BJ (cell line): ENCODE data around the gene PPP1R9B. TPM values are rescaled to one million over a fixed set of nuclear protein-coding genes. Genes with fewer than 3 reads are reported as not detected.

Experiments
- CTCF ChIA-PET: fragments of 350-600 bp; formaldehyde crosslinking; extraction: SDS; loops from one replicate; lab custom pipeline; 2021; ENCODE audit warnings: antibody characterized with exemption, inconsistent platforms; lab: Yijun Ruan, JAX
- POLR2A ChIA-PET: fragments of 300-600 bp; sonication (Branson Sonifier 250); formaldehyde crosslinking; extraction: SDS; loops from one replicate; lab custom pipeline; 2021; ENCODE audit warnings: antibody characterized with exemption; lab: Charles Lee
- DNase-seq: peaks from one replicate; pipeline ENCODE4 v3.0.0-alpha.2; 2011; ENCODE audit warnings: low read depth
- H3K27me3 ChIP-seq: 2 replicates; pipeline ENCODE4 v1.6.0; 2011; ENCODE audit warnings: low read length; ENCODE audit not compliant: control insufficient read depth, insufficient read depth
- H3K36me3 ChIP-seq: 2 replicates; pipeline ENCODE4 v1.5.1; 2011; ENCODE audit warnings: low read length; ENCODE audit not compliant: control insufficient read depth, insufficient read depth
- H3K4me3 ChIP-seq: 2 replicates; pipeline ENCODE4 v1.5.1; 2011; ENCODE audit warnings: low read depth, mild to moderate bottlenecking, control low read depth, low read length
- polyA plus RNA-seq: library from polyadenylated mRNA; depleted of rRNA; stranded (reverse); fragments of >200 nt; gene quantifications from 2 replicates; pipeline ENCODE4 v1.2.3, GENCODE V29; 2011
- TF ChIP-seq, protein P1 (sequence below): IDR thresholded peaks from 2 replicates; pipeline ENCODE4 v1.5.1; 2011; ENCODE audit warnings: low read depth, mild to moderate bottlenecking, control low read depth, inconsistent platforms, low read length, moderate library complexity; ENCODE audit not compliant: insufficient read depth

PPP1R9B gene
- polyA plus RNA-seq, 1 experiment, result 17.2 TPM

- TF ChIP-seq, protein P1, sequence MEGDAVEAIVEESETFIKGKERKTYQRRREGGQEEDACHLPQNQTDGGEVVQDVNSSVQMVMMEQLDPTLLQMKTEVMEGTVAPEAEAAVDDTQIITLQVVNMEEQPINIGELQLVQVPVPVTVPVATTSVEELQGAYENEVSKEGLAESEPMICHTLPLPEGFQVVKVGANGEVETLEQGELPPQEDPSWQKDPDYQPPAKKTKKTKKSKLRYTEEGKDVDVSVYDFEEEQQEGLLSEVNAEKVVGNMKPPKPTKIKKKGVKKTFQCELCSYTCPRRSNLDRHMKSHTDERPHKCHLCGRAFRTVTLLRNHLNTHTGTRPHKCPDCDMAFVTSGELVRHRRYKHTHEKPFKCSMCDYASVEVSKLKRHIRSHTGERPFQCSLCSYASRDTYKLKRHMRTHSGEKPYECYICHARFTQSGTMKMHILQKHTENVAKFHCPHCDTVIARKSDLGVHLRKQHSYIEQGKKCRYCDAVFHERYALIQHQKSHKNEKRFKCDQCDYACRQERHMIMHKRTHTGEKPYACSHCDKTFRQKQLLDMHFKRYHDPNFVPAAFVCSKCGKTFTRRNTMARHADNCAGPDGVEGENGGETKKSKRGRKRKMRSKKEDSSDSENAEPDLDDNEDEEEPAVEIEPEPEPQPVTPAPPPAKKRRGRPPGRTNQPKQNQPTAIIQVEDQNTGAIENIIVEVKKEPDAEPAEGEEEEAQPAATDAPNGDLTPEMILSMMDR, result no peak
- Histone ChIP-seq H3K27me3 (no peaks in the 10 kb centered on the region), H3K36me3 (peaks cover 10% of the 10 kb centered on the region), H3K4me3 (no peak overlapping the region)
- ChIA-PET CTCF (interaction anchor here (1.1 to 9.0 kb wide), 14 partner anchors 9 to 183 kb away, joined by 3 to 53 read pairs (median 6); no protein-coding TSS in a partner anchor), POLR2A (no interaction called here)
- no peak for DNase-seq
Observed at GRCh38 chr17:50113624-50114320, 36.7 kb downstream of the PPP1R9B start.

GRCh38 chr17:50112694-50113093, 37.8 kb downstream of the PPP1R9B start:
- no peak overlapping the region for H3K4me3 ChIP-seq
- no peak for DNase-seq
- H3K36me3 ChIP-seq, result peaks cover 11% of the 10 kb centered on the region
- ChIA-PET CTCF (interaction anchor here (1.2 to 9.0 kb wide), 12 partner anchors 9 to 184 kb away, joined by 3 to 53 read pairs (median 8); no protein-coding TSS in a partner anchor), POLR2A (no interaction called here)
- TF ChIP-seq, protein P1, result no peak
- no peaks in the 10 kb centered on the region for H3K27me3 ChIP-seq

DNA sequence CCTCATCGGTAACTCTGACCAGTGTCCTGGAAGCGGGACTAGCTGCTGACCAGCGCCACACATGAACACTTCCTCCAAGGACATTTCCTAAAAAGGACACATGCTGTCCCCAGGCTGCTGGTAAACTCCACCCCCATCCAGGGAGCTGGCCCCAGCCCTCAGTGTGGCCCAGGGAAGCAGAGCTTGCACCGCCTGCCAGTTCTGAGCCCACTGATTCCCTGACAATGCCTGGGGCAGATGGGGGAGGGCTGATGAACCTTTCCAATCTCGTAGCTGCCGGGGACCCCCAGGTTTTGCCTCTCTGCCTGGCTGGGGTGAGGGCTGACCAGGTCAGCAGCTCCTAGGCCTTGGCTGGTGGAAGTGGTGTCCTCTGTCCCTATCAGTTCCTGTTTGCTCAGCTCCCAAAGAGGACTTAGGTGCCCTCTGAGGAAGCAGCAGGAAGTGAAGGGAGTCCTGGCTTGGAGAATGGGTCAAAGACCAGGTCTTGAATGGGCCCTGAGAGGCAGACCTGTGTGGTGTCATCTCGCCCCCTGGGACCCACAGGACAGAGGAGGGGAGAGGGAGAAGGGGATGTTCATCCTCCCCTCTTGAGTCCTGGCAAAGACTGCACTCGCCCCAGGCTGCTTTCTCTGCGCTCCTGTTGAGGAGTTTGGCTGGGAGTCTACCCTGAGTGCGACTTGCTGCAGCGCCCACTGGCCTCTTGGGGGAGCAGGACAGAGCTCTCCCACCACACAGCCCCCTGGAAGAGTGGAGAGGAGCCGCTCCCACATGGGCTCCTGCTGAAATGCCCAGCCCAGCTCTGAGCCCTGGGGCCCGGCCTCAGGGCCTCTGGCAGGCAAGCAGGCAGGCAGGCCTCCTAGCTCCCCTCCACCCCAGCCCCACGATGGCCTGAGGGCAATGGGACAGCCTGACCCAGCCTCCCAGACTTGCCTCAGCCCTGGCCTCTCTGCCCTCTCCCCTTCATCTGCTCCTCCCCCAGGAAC, 38.5 kb downstream of the PPP1R9B start:
- H3K4me3 ChIP-seq, result no peak overlapping the region
- CTCF ChIA-PET, result interaction anchor here (0.8 to 9.0 kb wide), 13 partner anchors 8 to 185 kb away, joined by 3 to 53 read pairs (median 4); no protein-coding TSS in a partner anchor
- TF ChIP-seq, protein P1, result no peak
- H3K27me3 ChIP-seq, result no peaks in the 10 kb centered on the region
- no peak for DNase-seq
- POLR2A ChIA-PET, result no interaction called here
- peaks cover 12% of the 10 kb centered on the region for H3K36me3 ChIP-seq

DNA sequence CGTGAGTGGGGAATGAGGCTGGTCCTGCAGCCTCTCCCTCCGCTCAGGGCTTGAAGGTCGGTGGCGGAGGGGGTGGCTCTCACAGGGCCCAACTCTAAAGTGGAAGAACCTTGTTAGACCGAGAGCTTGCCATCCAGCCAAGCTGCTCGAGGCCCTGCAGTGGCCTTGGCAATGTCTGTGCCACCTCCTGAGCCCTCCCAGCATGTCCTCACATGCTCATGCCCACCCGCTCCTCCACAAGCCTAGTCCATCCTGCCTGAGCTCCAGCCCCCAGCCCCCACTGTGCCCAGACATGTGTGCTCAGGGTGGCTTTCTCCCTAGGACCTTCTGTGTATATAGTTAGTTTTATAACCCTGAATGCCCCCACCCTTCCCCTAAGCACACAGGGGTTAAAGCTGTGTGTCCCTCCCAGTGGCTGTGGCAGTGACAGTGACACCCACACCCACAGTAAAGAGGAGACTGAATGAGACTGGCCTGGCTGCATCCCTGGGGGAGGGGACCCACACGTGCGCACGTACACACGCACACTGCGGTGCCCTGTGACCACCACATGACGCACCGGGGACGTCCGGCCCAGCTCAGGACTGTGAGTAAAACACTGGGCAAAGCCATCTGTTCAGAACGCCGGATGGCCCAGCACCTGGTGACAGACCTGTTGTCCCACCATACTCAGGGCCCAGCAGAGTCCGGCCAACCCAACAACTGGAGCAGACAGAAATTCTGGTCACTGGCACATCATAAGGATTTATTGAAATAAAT, 39.7 kb downstream of the PPP1R9B start:
- TF ChIP-seq, protein P1, result no peak
- no peak for DNase-seq
- no peaks in the 10 kb centered on the region for H3K27me3 ChIP-seq
- ChIA-PET POLR2A (no interaction called here), CTCF (interaction anchor here (1.0 to 9.0 kb wide), 7 partner anchors 10 to 186 kb away, joined by 4 to 53 read pairs (median 9); no protein-coding TSS in a partner anchor)
- peaks cover 19% of the 10 kb centered on the region for H3K36me3 ChIP-seq
- no peak overlapping the region for H3K4me3 ChIP-seq
